Ovary (tissue), 9 donors: ENCODE results near the gene ZNF579. TPM values are rescaled to one million over a fixed set of nuclear protein-coding genes. Genes with fewer than 3 reads are reported as not detected.

ENCODE experiments used
- DNase-seq, 5 donors: peaks; one replicate each; pipeline ENCODE4 v3.0.0-alpha.2; 2019 to 2020
- H3K27ac ChIP-seq, 2 donors: fragments of 200-600 bp; one replicate each; pipeline versions ENCODE4 v1.5.1 to v1.8.0; 2019 to 2022
- H3K27me3 ChIP-seq: fragments of 200-600 bp; one replicate; pipeline ENCODE4 v1.8.0; 2022
- H3K36me3 ChIP-seq: fragments of 200-600 bp; sonication (generic); one replicate; pipeline ENCODE4 v1.5.1; 2019
- H3K4me1 ChIP-seq: one replicate; pipeline ENCODE4 v1.8.1; 2013; ENCODE audit warnings: mild to moderate bottlenecking, moderate library complexity; ENCODE audit not compliant: insufficient read depth
- H3K4me3 ChIP-seq: fragments of 200-600 bp; sonication (generic); one replicate; pipeline ENCODE4 v1.5.1; 2017
- H3K9me3 ChIP-seq, 2 donors: fragments of 200-600 bp in 1 of 2; sonication (generic) in 1 of 2; one replicate each; pipeline versions ENCODE4 v1.5.1 to v1.8.1; 2013 to 2019; ENCODE audit warnings: mild to moderate bottlenecking in 1 of 2, moderate library complexity in 1 of 2
- EP300 ChIP-seq: sonication (generic); formaldehyde crosslinking; IDR thresholded peaks from one replicate; pipeline ENCODE4 v1.6.1; 2017; ENCODE audit warnings: antibody characterized with exemption
- POLR2A ChIP-seq: fragments of 450-650 bp; IDR thresholded peaks from one replicate; pipeline ENCODE4 v1.6.1; 2017; ENCODE audit warnings: antibody characterized with exemption, mild to moderate bottlenecking, moderate library complexity
- WGBS, 3 donors: extraction: QIAGEN DNeasy Blood & Tissue Kit in 1 of 3; methylation state at CpG; one replicate each; pipeline versions ENCODE4 v1.1.5 to v1.1.7; 2013 to 2017; 5-methylcytosine and 5-hydroxymethylcytosine counted together
- intact Hi-C, 4 donors: fragments of 100-400 bp; cut with DNase I; formaldehyde crosslinking; loops; one replicate each; pipeline versions ENCODE4 v1.11.0 to v1.15.1; 2022 to 2023
- polyA plus RNA-seq, 2 donors: library from polyadenylated mRNA; stranded (reverse); fragments of 200-250 nt in 1 of 2; fragments of 350-450 nt in 1 of 2; fragmentation: Illumina TruSeq in 1 of 2; extraction: RNeasy Lipid Tissue Mini Kit (QIAGEN cat#74804) in 1 of 2; gene quantifications; one replicate each; pipeline ENCODE4 v1.2.3, GENCODE V29; 2013 to 2014
- total RNA-seq, 7 donors: library from RNA; depleted of rRNA in 2 of 7; stranded (reverse); fragments of >200 nt in 2 of 7; fragmentation: NEBNext Ultra II Directional in 3 of 7; extraction: Animal tissue kit (Norgen Biotek cat#: 25700) in 3 of 7; gene quantifications; one replicate each; pipeline versions ENCODE4 v1.1.0 to v1.2.4, GENCODE V29; 2016 to 2023
- TF ChIP-seq, protein P1 (sequence below), 3 donors: fragments of 450-650 bp in 2 of 3; fragments of 200-600 bp in 1 of 3; IDR thresholded peaks; one replicate each; pipeline versions ENCODE4 v1.5.1 to v1.8.0; 2016 to 2022; ENCODE audit warnings: antibody characterized with exemption in 3 of 3, mild to moderate bottlenecking in 1 of 3
- donor health status: DM: no; HTN: no; CAD: no; lungs with moderate emphysema.
- donor health status: DM: no; HTN: no; CAD: no.
- donor health status: Bipolar disorder and iron deficiency.
- donor health status: DM: yes; HTN: yes; CAD: no.
- donor health status: DM: no; HTN: no; CAD: no.
- donor health status: DM: yes; HTN: yes; CAD: no.

Gene ZNF579
- total and polyA plus RNA-seq, 9 donors, result 2.7 to 24.4 (median 15.6) TPM

DNA sequence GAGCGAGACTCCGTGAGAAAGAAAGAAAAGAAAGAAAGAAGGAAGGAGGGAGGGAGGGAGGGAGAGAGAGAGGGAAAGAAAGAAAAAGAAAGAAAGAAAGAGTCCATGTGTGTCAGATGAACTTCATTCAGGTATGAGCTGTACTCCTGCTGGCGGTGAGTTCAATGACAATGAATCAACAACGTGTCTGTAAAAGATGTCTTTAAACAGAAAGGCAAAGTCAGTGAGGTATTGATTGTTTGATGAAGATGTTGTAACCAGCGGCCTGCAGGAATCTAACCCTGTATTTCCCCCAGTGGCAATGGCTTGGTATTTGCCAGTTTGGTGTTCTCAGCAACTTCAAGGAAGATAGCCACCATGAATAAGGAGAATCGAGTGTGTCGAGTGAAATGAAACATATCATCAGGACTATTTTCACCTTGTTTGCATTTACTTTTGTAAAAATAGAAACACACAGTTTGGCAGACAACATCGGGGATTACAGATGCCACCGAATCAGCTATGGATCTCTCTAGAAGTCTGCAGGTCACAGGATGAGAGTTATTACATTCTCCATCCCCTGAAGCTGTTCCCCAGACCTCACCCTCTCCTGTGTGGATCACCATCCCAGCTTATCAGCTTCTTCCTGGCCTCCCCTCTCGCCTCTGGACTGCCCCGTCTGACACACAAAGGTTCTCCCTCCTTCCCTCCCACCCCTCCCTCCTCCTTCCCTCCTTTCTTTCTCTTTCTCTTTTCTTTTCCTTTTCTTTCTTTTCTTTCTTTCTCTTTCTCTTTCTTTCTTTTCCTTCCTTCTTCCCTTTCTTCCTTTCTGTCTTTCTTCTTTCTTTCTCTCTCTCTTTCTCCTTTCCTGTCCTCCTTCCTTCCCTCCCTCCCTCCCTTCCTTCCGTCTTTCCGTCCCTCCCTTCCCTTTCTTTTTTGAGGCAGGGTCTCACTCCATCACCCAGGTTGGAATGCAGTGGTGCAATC lies 27.1 kb downstream of the ZNF579 start:
- intact Hi-C loops, result no loop called here
- WGBS, 3 donors, result 34 to 40% (median 36%) methylated on average over 13 of the region's 13 CpGs
- no peaks in the 10 kb centered on the region for H3K36me3 ChIP-seq
- H3K27ac ChIP-seq, result no peak overlapping the region
- no peaks in the 10 kb centered on the region for H3K27me3 ChIP-seq
- TF ChIP-seq, protein P1, sequence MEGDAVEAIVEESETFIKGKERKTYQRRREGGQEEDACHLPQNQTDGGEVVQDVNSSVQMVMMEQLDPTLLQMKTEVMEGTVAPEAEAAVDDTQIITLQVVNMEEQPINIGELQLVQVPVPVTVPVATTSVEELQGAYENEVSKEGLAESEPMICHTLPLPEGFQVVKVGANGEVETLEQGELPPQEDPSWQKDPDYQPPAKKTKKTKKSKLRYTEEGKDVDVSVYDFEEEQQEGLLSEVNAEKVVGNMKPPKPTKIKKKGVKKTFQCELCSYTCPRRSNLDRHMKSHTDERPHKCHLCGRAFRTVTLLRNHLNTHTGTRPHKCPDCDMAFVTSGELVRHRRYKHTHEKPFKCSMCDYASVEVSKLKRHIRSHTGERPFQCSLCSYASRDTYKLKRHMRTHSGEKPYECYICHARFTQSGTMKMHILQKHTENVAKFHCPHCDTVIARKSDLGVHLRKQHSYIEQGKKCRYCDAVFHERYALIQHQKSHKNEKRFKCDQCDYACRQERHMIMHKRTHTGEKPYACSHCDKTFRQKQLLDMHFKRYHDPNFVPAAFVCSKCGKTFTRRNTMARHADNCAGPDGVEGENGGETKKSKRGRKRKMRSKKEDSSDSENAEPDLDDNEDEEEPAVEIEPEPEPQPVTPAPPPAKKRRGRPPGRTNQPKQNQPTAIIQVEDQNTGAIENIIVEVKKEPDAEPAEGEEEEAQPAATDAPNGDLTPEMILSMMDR (IDR thresholded peaks at IDR 0.05), result no peak
- DNase-seq, result no peak
- H3K4me3 ChIP-seq, result no peak overlapping the region
- no peaks in the 10 kb centered on the region for H3K4me1 ChIP-seq
- no peaks in the 10 kb centered on the region for H3K9me3 ChIP-seq

DNA sequence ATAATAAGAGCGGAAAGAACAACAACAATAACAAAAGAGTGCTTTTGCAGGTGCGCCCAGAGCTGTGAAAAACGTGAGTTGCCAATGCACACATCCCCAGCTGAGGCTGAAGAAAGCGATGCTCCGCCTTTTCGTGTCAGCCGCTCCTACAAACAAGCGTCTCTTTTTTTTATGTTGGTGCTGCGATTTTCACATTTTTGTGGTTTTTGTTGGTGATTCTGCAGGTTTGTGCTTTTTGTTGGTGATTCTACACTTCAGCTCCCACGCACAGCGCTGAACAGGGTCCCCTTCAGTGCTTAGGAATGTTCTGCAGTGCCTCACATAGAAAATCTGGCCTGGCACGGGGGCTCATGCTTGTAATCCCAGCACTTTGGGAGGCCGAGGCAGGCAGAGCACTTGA lies 28.0 kb downstream of the ZNF579 start:
- WGBS, 3 donors, result 8 to 18% (median 8%) methylated on average over 13 of the region's 13 CpGs
- Histone ChIP-seq H3K36me3 (no peaks in the 10 kb centered on the region), H3K4me3 (no peak overlapping the region), H3K4me1 (no peaks in the 10 kb centered on the region), H3K27ac (no peak overlapping the region), H3K27me3 (no peaks in the 10 kb centered on the region), H3K9me3 (no peaks in the 10 kb centered on the region)
- TF ChIP-seq POLR2A, result no peak
- intact Hi-C loops, result no loop called here
- DNase-seq, result peak in 1 of 5 donors; percentile 56

DNA sequence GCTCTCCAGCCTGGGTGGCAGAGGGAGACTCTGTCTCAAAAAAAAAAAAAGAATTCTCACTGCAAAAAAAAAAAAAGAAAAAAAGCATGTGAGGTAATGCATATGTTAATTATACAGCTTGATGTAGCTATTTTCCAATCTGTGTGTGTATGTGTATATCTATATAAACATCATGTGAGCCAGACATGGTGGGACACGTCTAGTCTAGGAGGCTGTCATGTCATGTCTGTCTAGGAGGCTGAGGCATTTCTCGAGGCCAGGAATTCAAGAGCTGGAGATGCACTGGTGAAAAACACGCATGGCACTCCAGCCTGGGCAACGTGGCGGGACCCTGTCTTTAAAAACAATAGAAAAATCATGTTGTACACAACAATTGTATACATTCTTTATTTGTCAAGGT lies 28.4 kb downstream of the ZNF579 start:
- TF ChIP-seq POLR2A (no peak), EP300 (no peak)
- TF ChIP-seq, protein P1 (IDR thresholded peaks at IDR 0.05), result no peak
- Histone ChIP-seq H3K27ac (no peak overlapping the region), H3K27me3 (no peaks in the 10 kb centered on the region), H3K9me3 (no peaks in the 10 kb centered on the region), H3K4me1 (no peaks in the 10 kb centered on the region), H3K4me3 (no peak overlapping the region), H3K36me3 (no peaks in the 10 kb centered on the region)
- intact Hi-C loops, result no loop called here
- no peak for DNase-seq
- WGBS, 3 donors, result 28 to 50% (median 36%) methylated on average over 5 of the region's 5 CpGs

DNA sequence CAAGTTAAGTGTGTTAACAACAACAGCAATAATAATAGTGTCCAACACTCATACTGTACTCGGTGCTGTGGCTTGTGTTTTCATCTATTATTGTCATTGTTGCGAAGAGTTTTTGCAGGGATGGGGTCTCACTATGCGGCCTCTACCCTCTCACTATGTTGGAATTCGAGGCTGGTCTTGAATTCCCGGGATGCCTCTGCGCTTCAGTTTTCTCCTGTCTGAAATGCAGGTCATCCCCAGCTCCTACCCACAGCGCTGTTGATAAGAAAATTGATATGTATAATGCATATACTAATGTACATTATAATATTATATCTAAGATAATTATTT lies 30.4 kb downstream of the ZNF579 start:
- no peak for DNase-seq
- TF ChIP-seq, protein P1 (IDR thresholded peaks at IDR 0.05), result no peak
- no peak for TF ChIP-seq EP300
- no peak for TF ChIP-seq POLR2A
- Histone ChIP-seq H3K9me3 (no peaks in the 10 kb centered on the region), H3K4me1 (no peaks in the 10 kb centered on the region), H3K36me3 (no peaks in the 10 kb centered on the region), H3K27me3 (no peaks in the 10 kb centered on the region), H3K4me3 (no peak overlapping the region), H3K27ac (no peak overlapping the region)
- intact Hi-C loops, result no loop called here
- WGBS, 3 donors, result 58 to 62% (median 58%) methylated on average over 7 of the region's 7 CpGs
